Suprapubic skin (tissue), 4 donors: Measurements from ENCODE around the gene MAPK13.

Experiments
- CTCF ChIP-seq, 2 donors: fragments of 200-600 bp in 1 of 2; fragments of 450-650 bp in 1 of 2; sonication (generic) in 1 of 2; IDR thresholded peaks; one replicate each; pipeline ENCODE4 v1.5.1; 2016 to 2019; ENCODE audit warnings: antibody characterized with exemption in 2 of 2, mild to moderate bottlenecking in 1 of 2, moderate library complexity in 1 of 2
- POLR2A ChIP-seq, 2 donors: fragments of 450-650 bp; IDR thresholded peaks; one replicate each; pipeline ENCODE4 v1.6.1; 2017; ENCODE audit warnings: antibody characterized with exemption in 2 of 2, mild to moderate bottlenecking in 2 of 2, moderate library complexity in 2 of 2
- POLR2AphosphoS5 ChIP-seq, 3 donors: sonication (generic); formaldehyde crosslinking; IDR thresholded peaks; one replicate each; pipeline ENCODE4 v1.6.1; 2017; ENCODE audit warnings: antibody characterized with exemption in 3 of 3

GRCh38 chr6:36128073-36128472 is 2.2 kb upstream of the MAPK13 start:
- no peak for TF ChIP-seq POLR2A (IDR thresholded peaks at IDR 0.05)
- no peak for TF ChIP-seq POLR2AphosphoS5 (IDR thresholded peaks at IDR 0.05)
- no peak for TF ChIP-seq CTCF (IDR thresholded peaks at IDR 0.05)
